GM21723 (cell line): Measurements from ENCODE around the gene DLG5.
"Not testable (repeated sequence)": the region's sequence is repeated elsewhere in the genome, so short reads cannot be mapped to it uniquely, and the experiment has no call there.

ENCODE experiments used
- ATAC-seq: cut with Tn5 transposase; IDR thresholded peaks from one replicate; pipeline ENCODE4 v1.9.1; 2021; ENCODE audit warnings: mild to moderate bottlenecking, moderate library complexity; ENCODE audit not compliant: unreplicated experiment

DLG5 gene

DNA sequence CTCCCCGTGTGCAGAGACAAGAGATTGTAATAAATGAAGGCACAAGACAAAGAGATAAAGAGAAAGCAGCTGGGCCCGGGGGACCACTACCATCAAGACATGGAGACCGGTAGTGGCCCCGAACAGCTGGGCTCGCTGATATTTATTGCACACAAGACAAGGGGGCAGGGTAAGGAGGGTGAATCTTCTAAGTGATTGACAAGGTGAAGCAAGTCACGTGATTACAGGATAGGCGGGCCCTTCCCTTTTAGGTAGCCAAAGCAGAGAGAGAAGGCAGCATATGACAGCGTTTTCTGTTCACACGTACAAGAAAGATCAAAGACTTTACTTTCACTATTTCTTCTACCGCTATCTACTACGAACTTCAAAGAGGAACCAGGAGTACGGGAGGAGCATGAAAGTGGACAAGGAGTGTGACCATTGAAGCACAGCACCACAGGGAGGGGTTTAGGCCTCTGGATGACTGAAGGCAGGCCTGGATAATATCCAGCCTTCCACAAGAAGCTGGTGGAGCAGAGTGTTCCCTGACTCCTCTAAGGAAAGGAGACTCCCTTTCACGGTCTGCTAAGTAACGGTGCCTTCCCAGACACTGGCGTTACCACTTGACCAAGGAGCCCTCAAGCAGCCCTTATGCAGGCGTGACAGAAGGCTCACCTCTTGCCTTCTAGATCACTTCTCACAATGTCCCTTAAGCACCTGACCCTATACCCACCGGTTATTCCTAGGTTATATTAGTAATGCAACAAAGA lies 153.5 kb downstream of the DLG5 start:
- not testable (repeated sequence) for ATAC-seq

DNA sequence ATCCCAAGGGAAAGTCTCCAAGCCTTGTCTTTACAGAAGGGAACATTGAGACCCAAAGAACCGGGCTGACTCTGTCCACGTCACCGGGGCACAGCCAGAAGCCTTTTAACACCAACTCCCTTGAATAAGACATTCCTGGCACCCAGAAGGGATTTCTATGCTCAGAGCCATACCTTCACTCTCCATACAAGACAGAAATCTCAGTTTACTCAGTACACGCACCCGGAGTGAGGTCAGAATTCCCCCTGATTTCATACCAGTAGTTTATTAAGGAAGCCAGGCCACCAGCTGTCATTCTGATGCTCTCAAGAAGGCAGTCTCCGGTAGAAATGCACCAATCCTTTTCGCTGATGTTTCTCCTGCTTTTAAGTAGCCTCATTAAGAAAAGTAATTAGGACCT lies 154.7 kb downstream of the DLG5 start:
- no peak for ATAC-seq

DNA sequence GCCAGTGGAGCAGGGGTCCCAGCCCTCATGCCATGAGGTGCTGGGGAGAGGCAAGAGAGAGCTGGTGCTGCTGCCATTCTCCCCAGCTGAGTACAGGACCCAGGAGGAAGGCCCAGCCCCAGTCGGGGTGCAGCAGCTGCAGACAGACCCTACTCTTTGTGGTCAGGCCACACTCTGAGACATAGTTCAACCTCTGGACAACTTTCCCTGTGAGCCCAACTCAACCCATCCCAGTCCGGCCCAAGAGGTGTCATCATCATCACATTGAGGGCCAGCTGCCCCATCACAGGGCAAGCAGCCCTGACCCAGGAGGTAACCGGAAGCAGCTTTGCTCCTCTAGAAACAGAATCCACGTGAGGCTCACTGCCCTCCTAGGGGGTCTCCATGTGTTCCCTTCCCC lies 155.1 kb downstream of the DLG5 start:
- no peak for ATAC-seq

DNA sequence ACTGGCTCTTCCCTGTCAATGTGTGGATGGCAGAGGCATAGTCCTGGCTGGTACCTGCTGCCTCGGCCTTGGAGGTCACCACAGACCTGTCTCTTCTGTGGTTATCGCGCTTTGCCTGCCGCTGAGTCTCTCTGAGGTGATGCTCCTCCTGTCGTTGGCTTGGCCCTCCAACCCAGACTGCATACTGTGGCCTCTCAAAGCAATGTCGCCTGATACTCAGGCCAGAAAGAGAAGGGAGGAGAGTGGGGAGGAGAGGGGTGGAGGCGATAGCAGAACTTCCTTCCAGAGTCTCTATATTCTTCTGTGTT lies 155.7 kb downstream of the DLG5 start:
- no peak for ATAC-seq

DNA sequence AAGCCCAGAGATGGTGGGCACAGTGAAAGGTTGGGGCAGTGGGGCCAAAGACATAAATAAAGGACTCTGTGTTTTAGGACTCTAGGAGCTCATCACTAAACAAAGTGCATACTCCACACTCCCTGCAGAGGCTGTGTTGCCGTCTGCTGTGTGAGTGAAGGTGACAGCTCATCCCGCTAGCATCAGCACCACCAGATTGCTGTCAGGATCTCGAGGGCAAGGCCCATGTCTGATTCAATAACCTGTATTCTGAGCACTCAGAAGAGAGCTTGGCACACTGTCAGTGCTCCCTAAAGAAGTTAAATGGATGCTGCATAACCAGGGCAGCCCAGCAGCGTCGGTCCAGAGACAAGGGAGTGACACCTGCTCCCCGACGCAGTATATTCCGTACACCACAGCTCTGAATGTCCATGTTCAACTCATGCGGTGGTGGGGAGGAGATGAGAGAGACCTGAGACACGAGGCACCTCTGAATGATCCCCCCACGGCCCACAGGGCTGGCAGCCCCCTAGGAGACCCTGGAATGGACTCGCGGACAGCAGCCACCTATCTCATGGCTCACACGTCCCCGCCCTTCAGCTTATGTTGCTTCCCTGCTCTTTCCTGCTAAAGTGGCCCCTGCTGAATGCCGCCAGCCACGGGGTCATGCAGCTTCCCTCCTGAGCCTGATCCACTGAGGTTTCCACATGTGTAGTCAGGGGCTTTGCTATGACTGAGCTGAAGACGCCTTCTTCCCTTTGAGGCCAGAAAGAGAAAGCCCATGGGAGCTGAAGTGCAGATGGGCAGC lies 156.3 kb downstream of the DLG5 start:
- ATAC-seq, result no peak

DNA sequence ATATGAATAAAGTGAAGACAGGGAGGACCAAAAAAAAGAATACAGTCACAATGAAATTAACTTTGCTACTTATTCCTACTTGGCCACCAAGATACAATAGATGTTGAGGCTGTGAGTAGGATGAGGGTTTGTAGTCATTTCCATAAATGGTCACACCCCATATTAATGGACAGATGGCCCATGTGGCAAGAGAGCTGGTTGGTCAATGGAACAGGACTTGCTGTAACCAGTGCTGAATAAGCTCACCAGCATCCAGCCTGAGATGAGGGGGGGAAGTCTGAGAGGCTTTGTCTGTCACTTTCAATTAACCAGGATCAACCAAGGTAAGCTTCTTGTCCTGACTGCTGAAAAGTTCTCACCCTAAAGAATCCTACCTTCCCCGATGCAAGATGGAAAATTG lies 158.5 kb downstream of the DLG5 start:
- ATAC-seq, result no peak

DNA sequence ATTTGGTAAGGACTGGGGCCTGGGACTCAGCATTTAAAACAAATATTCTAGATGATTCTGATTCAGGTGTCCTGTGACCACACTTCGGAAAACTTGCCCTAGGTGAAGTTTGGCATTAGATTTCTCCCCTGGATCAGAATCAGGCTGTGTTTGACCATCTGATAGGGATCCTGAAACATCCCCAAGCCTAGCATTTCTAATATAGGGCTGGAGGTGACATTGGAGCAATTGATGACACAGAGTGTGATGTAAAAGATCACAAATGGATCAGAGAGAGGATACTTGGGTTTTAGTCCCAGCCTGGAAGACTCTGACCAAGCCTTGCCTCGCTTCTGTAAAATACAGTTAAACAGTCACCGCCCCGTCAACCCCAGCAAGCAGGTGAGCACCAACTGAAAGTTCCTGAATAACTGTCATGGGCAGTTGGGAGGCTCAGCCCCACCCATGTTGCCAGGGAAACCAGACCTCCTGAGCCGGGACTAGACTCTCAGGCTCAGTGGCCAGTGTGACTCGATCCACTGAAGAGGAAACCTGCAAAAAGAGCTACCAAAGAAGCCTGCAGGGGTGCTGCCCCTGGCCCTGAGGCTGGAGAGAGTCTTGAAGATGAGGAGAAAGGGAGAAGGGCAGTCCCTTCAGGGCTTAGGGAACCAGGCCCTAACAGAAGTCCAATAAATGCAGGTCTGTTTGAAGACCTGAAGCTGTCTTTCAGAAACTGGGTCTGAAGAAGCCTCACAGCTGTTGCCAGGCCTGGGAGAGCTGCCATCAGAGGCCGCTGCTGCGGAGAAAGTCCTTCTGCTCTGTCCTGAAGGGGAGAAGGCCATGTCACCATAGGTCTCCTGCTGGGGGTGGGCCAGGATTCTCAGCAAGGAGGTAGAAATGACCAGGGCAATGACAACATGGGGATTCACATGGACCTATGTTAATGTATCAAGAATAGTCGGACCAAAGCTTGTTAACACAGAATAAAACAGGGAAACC lies 162.8 kb downstream of the DLG5 start:
- no peak for ATAC-seq

DNA sequence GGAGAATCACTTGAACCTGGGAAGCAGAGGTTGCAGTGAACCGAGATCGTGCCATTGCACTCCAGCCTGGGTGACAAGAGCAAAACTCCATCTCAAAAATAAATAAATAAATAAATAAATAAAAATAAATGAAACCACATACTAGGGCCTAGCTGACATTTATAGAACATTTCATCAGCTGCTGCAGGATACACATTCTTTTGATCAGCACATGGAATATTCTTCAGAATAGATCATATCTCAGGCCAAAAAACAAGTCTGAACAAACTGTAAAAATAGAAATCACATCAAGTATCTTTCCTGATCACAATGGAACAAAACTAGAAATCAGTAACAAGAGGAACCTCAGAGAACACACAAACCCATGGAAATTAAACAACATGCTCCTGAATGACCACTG lies 168.1 kb downstream of the DLG5 start:
- ATAC-seq, result not testable (repeated sequence)

DNA sequence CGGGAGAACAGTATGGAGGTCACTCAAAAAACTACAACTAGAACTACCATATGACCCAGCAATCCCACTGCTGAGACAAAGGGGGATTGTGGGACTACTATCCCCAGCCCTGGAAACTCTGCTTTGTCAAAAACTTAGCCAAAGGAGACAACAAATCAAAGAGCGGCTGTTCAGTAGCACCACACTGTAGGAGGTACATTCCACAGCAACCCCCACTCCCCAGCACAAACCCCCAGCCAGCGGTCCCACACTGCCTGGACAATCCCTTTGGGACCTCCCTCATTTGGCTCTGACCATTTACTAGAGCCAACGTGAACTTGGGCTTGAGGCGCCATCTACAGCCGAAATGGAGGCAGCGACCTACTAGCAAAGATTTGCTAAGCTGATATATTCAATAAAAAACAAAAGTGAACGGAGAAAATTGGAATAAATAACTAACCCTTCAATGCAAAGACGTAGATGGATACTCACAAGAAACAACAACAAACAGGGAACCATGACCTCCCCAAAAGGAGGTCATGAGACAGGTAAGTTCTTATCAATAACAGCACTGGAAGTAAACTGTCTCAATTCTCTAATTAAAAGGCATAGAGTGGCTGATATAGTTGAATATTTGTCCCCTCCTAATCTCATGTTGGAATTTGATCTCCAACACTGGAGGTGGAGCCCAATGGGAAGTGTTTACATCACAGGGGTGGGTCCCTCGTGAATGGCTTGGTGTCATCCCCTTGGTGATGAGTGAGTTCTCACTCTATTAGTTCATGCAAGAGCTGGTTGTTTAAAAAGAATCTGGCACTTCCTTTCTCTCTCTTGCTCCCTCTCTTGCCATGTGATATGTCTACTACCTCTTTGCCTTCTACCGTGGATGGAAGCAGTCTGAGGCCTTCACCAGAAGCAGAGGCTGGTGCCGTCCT lies 170.0 kb downstream of the DLG5 start:
- ATAC-seq, result no peak

DNA sequence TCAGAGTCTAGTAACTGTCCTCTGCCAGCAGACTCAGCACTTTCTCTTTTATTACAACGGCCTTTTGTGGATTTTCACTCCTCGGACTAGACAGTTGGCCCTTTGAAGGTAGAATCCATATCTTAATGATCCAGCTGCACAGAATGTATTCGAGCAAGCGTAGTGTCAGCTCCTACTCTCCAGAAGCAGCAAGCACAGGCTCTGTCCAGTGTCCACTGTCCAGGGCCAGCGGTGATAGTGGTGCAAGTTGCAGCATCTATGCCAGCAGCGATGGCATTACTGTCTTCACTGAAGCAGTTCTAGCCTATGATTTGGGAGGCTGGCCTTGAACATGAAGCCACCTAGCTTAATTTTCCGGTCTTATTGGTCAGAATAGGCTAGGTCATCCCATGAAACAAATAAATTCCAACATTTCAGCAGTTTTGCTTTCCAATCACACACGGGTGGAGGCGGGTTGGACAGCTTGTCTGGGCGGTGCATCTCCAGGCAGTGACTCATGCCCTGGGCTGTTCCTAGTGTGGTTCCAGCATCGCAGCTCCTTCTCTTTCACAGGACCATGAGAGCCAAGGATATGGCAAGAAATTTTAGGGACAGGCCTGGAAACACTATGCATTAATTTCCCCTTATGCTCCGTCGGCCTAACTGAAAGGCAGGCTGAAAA lies 180.4 kb downstream of the DLG5 start:
- no peak for ATAC-seq

DNA sequence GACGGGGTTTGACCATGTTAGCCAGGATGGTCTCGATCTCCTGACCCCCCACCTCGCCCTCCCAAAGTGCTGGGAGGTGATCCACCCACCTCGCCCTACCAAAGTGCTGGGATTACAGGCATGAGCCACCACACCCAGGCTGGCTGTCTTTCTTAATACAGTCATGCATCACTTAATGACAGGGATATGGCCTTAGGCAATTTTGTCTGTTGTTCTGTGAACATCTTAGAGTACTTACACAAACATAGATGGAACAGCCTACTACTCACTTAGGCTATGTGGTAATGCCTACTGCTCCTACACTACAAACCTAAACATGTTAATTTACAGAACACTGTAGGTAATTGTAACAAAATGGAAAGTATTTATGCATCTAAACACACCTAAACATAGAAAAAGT lies 182.3 kb downstream of the DLG5 start:
- no peak for ATAC-seq

DNA sequence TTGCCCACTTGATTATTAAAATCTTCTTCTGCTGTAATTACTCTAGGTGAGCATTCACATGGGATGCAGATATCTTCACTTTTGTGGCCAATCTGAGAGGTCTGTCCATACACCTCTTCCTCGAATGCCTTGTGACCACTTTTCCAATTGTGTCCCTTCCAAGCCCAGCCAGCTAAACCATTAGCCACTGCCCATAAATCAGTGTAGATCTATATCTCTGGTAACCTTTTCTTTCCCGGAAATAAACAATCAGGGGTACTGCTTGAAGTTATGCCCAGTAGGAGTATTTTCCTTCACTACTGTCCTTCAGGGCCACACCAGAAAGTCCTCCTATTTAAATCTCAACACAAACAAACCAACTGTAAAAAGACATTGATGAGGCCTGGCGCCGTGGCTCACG lies 184.4 kb downstream of the DLG5 start:
- ATAC-seq, result no peak

DNA sequence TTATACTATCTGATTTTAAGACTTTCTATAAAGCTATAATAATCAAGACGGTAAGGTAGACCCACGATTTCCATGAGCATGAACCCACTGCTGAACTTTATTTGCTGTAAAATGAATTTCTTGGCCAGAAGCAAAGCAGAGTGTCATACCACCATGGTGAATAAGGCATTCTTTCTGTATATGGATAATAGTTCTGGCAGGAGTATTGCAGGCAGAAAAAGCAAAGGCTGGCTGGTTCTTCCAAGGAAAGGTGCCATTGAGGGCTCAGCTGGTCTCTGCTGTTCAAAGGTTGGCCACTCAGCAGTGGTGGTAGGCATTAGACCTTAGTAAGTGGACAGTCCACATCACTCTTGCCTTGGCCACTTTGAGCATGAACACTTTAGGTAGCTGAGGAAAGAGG lies 184.8 kb downstream of the DLG5 start:
- no peak for ATAC-seq
